Measurements from ENCODE around the gene WAPL.

The WAPL gene

DNA sequence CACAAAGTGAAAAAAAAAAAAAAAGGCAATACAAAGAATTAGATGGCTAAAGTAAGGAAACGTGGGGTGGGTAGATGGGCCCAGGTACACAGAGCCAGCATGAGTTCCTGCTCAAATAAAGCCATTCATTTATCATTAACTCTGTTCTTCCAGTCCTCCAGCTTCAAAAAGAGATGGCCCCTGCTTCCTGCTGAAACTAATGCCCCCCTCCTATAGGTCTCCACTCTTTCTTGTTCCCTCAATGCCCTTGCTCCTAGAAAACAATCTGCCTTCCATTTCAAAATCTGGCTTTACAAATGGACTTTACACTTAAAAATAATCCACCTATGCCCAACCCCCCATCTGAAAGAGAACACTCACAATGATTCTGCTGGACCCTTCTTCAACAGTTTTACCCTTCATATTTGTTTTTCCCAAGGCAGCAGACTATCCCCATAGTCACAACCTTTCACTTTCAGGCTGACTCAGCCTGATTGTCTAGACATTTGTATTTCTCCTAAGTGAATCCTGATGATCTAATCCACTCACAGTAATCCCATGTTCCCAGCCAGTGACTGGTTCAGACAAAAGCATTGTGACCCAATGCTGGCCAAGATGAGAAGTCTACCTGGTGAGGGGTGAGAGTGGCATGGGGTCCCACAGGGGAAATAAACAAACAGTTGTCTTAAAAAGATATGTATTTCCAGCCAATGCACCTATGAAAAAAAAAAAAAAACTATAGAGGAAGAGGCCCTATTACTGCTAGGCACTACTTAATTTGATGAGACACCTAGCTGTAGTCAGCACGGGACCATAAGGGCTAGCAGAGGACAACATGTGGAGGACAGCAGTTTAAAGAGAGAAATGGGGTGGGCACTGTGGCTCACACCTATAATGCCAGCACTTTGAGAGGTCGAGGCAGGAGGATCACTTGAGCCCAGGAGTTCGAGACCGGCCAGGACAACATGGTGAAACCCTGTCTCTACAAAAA, 80.4 kb downstream of the WAPL start:
- TF ChIP-seq SIN3A (IDR thresholded peaks at IDR 0.05; ENCODE audit: borderline replicate concordance, insufficient read depth, low read length) (no peak), POLR2AphosphoS5 (IDR thresholded peaks at IDR 0.05; ENCODE audit: low read depth, low read length) (no peak), FOXP2 (optimal IDR thresholded peaks at IDR 0.05; ENCODE audit: borderline replicate concordance, extremely low read depth, extremely low read length, insufficient read depth) (no peak), TAF1 (IDR thresholded peaks at IDR 0.05; ENCODE audit: borderline replicate concordance, insufficient read depth, low read length) (no peak)
- TF ChIP-seq, protein P1, sequence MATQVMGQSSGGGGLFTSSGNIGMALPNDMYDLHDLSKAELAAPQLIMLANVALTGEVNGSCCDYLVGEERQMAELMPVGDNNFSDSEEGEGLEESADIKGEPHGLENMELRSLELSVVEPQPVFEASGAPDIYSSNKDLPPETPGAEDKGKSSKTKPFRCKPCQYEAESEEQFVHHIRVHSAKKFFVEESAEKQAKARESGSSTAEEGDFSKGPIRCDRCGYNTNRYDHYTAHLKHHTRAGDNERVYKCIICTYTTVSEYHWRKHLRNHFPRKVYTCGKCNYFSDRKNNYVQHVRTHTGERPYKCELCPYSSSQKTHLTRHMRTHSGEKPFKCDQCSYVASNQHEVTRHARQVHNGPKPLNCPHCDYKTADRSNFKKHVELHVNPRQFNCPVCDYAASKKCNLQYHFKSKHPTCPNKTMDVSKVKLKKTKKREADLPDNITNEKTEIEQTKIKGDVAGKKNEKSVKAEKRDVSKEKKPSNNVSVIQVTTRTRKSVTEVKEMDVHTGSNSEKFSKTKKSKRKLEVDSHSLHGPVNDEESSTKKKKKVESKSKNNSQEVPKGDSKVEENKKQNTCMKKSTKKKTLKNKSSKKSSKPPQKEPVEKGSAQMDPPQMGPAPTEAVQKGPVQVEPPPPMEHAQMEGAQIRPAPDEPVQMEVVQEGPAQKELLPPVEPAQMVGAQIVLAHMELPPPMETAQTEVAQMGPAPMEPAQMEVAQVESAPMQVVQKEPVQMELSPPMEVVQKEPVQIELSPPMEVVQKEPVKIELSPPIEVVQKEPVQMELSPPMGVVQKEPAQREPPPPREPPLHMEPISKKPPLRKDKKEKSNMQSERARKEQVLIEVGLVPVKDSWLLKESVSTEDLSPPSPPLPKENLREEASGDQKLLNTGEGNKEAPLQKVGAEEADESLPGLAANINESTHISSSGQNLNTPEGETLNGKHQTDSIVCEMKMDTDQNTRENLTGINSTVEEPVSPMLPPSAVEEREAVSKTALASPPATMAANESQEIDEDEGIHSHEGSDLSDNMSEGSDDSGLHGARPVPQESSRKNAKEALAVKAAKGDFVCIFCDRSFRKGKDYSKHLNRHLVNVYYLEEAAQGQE (IDR thresholded peaks at IDR 0.05; ENCODE audit: insufficient read depth in 1 of 2, low read depth in 2 of 2, low read length in 2 of 2), result no peak

DNA sequence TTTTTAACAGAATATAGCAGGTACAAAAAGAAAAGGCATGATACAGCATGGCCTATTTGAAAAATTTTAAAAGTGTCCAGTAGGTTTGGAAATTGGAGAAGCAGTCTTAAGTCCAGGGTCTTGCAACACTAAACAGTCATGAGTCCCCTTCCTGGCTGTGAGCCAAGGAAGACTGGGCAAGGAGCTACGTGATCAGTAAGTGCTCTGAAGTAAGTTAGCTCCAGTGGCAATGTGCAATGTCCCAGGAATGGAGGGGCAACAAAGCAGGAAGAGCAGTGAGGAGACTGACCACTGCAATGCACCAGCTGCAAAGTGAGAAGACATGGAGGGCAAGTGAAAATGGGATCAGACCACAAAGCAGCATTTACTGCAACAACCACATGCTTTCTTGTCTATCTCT, 82.0 kb downstream of the WAPL start:
- TF ChIP-seq, protein P1 (IDR thresholded peaks at IDR 0.05; ENCODE audit: insufficient read depth in 1 of 2, low read depth in 2 of 2, low read length in 2 of 2), result no peak
- TF ChIP-seq FOXP2 (optimal IDR thresholded peaks at IDR 0.05; ENCODE audit: borderline replicate concordance, extremely low read depth, extremely low read length, insufficient read depth), result no peak
- no peak for TF ChIP-seq TAF1 (IDR thresholded peaks at IDR 0.05; ENCODE audit: borderline replicate concordance, insufficient read depth, low read length)
- no peak for TF ChIP-seq POLR2AphosphoS5 (IDR thresholded peaks at IDR 0.05; ENCODE audit: low read depth, low read length)
- TF ChIP-seq SIN3A (IDR thresholded peaks at IDR 0.05; ENCODE audit: borderline replicate concordance, insufficient read depth, low read length), result no peak

DNA sequence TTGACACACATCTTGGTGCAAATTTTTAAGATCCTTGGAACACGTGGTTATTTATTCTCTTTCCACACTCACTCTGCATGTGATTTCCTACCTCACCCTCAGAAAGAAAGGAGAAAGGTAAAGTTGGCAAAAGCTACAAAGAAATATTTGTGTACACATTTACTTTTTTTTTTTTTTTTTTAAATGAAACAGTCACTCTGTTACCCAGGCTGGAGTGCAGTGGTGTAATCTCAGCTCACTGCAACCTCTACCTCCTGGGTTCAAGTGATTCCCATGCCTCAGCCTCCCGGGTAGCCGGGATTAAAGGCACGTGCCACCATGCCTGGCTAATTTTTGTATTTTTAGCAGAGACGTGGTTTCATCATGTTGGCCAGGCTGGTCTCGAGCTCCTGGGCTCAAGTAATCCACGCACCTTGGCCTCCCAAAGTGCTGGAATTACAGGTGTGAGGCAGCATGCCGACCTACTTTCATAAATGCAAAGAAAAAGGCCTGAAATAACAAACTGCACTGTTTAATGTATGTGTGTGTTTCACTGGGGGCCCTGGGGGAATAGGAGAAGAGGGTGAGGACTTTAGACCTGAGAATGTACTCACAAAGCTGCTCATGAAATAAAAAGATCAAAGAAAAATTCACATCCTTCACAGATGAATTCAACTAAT, 83.4 kb downstream of the WAPL start:
- TF ChIP-seq, protein P1 (IDR thresholded peaks at IDR 0.05; ENCODE audit: insufficient read depth in 1 of 2, low read depth in 2 of 2, low read length in 2 of 2), result no peak
- TF ChIP-seq SIN3A (IDR thresholded peaks at IDR 0.05; ENCODE audit: borderline replicate concordance, insufficient read depth, low read length) (no peak), POLR2AphosphoS5 (IDR thresholded peaks at IDR 0.05; ENCODE audit: low read depth, low read length) (no peak), TAF1 (IDR thresholded peaks at IDR 0.05; ENCODE audit: borderline replicate concordance, insufficient read depth, low read length) (no peak), FOXP2 (optimal IDR thresholded peaks at IDR 0.05; ENCODE audit: borderline replicate concordance, extremely low read depth, extremely low read length, insufficient read depth) (no peak)

DNA sequence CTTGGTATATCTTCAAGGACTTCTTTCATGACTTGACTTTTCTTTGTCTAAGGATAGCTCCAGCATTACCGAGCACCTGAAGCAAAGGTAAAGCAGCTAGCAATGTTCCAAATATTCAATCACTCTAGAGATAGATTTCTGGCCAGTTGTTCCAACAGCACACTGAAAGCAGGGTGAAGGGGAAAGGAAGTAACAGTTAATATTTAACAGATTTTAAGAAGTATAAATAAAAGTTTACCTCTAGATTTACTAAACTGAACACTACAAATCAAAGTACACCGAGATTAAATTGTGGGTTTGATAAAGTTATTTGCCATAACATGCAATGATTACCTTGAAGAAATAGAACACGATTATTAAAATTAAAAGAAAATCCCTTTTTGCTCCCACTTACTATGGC, 84.1 kb downstream of the WAPL start:
- TF ChIP-seq, protein P1 (IDR thresholded peaks at IDR 0.05; ENCODE audit: insufficient read depth in 1 of 2, low read depth in 2 of 2, low read length in 2 of 2), result no peak
- no peak for TF ChIP-seq TAF1 (IDR thresholded peaks at IDR 0.05; ENCODE audit: borderline replicate concordance, insufficient read depth, low read length)
- no peak for TF ChIP-seq SIN3A (IDR thresholded peaks at IDR 0.05; ENCODE audit: borderline replicate concordance, insufficient read depth, low read length)
- no peak for TF ChIP-seq POLR2AphosphoS5 (IDR thresholded peaks at IDR 0.05; ENCODE audit: low read depth, low read length)
- no peak for TF ChIP-seq FOXP2 (optimal IDR thresholded peaks at IDR 0.05; ENCODE audit: borderline replicate concordance, extremely low read depth, extremely low read length, insufficient read depth)
